Astrocyte (in vitro differentiated cells and primary cell): ENCODE results near the gene NR2C2. TPM values are rescaled to one million over a fixed set of nuclear protein-coding genes. Genes with fewer than 3 reads are reported as not detected.

Experiments
- DNase-seq: peaks from one replicate; pipeline ENCODE4 v3.0.0-alpha.2; 2010; ENCODE audit warnings: low read depth
- FAIRE-seq: peaks from 2 replicates; lab custom pipeline; 2011; peaks lifted over from hg19 to GRCh38; lab: Jason Lieb, UNC
- H2AFZ ChIP-seq: 2 replicates; pipeline ENCODE4 v1.6.0; 2012; ENCODE audit warnings: low read depth, low read length, inconsistent platforms
- H3K27ac ChIP-seq: 2 replicates; pipeline ENCODE4 v1.5.1; 2011; ENCODE audit warnings: low read depth, low read length, inconsistent platforms
- H3K27me3 ChIP-seq: 2 replicates; pipeline ENCODE4 v1.6.0; 2011; ENCODE audit warnings: low read length, inconsistent platforms; ENCODE audit not compliant: insufficient read depth
- H3K36me3 ChIP-seq: 2 replicates; pipeline ENCODE4 v1.5.1; 2011; ENCODE audit warnings: low read length, inconsistent platforms; ENCODE audit not compliant: insufficient read depth
- H3K4me1 ChIP-seq: 2 replicates; pipeline ENCODE4 v1.5.1; 2011; ENCODE audit warnings: low read length, inconsistent platforms; ENCODE audit not compliant: insufficient read depth
- H3K4me2 ChIP-seq: 2 replicates; pipeline ENCODE4 v1.6.0; 2012; ENCODE audit warnings: low read length, inconsistent platforms
- H3K4me3 ChIP-seq: 2 replicates; pipeline ENCODE4 v1.5.1; 2011; ENCODE audit warnings: low read depth, mild to moderate bottlenecking, low read length, inconsistent platforms; ENCODE audit not compliant: insufficient read depth
- H3K79me2 ChIP-seq: 2 replicates; pipeline ENCODE4 v1.6.0; 2012; ENCODE audit warnings: mild to moderate bottlenecking, low read length, inconsistent platforms; ENCODE audit not compliant: insufficient read depth
- H3K9ac ChIP-seq: 2 replicates; pipeline ENCODE4 v1.6.0; 2012; ENCODE audit warnings: mild to moderate bottlenecking, low read length, inconsistent platforms
- H3K9me3 ChIP-seq: 2 replicates; pipeline ENCODE4 v1.5.1; 2012; ENCODE audit warnings: low read depth, mild to moderate bottlenecking, low read length, inconsistent platforms; ENCODE audit not compliant: insufficient read depth
- H4K20me1 ChIP-seq: 2 replicates; pipeline ENCODE4 v1.6.0; 2012; ENCODE audit warnings: low read length, inconsistent platforms; ENCODE audit not compliant: insufficient read depth
- H3K27ac Mint-ChIP-seq: one replicate; pipeline ENCODE4 v1.8.0; 2021; ENCODE audit warnings: mild to moderate bottlenecking, mixed read lengths; ENCODE audit not compliant: unreplicated experiment
- H3K27me3 Mint-ChIP-seq: one replicate; pipeline ENCODE4 v1.8.0; 2021; ENCODE audit warnings: low read depth, mixed read lengths; ENCODE audit not compliant: unreplicated experiment
- H3K36me3 Mint-ChIP-seq: one replicate; pipeline ENCODE4 v1.8.0; 2021; ENCODE audit warnings: low read depth, mixed read lengths; ENCODE audit not compliant: unreplicated experiment
- H3K4me1 Mint-ChIP-seq: one replicate; pipeline ENCODE4 v1.8.0; 2021; ENCODE audit warnings: low read depth, mixed read lengths; ENCODE audit not compliant: unreplicated experiment
- H3K4me3 Mint-ChIP-seq: one replicate; pipeline ENCODE4 v1.8.0; 2021; ENCODE audit warnings: mild to moderate bottlenecking, moderate library complexity, mixed read lengths; ENCODE audit not compliant: unreplicated experiment
- H3K9me3 Mint-ChIP-seq: one replicate; pipeline ENCODE4 v1.8.0; 2021; ENCODE audit warnings: mild to moderate bottlenecking, mixed read lengths; ENCODE audit not compliant: unreplicated experiment
- CTCF ChIP-seq: IDR thresholded peaks from 2 replicates; pipeline ENCODE4 v1.5.1; 2011; ENCODE audit warnings: low read depth, mild to moderate bottlenecking, inconsistent platforms, low read length, moderate library complexity; ENCODE audit not compliant: insufficient read depth
- EZH2 ChIP-seq: IDR thresholded peaks from 2 replicates; pipeline ENCODE4 v1.6.1; 2012; ENCODE audit warnings: mild to moderate bottlenecking, low read length, inconsistent platforms; ENCODE audit not compliant: insufficient read depth
- total RNA-seq: library from RNA; stranded (reverse); gene quantifications from 2 replicates; pipeline ENCODE4 v1.2.1, GENCODE V29; 2021

Gene NR2C2
- total RNA-seq, 1 donor from 2014 or later, result 36.3 TPM

- Histone ChIP-seq H3K9ac (no peak overlapping the region), H3K4me1 (peaks cover 13% of the 10 kb centered on the region), H3K27ac (no peak overlapping the region), H4K20me1 (peaks cover 3% of the 10 kb centered on the region), H3K4me2 (no peak overlapping the region), H3K27me3 (no peaks in the 10 kb centered on the region), H3K4me3 (no peak overlapping the region), H2AFZ (no peak overlapping the region), H3K79me2 (no peaks in the 10 kb centered on the region), H3K36me3 (no peaks in the 10 kb centered on the region), H3K9me3 (no peaks in the 10 kb centered on the region)
- FAIRE-seq (no peak), DNase-seq (peak; percentile 36)
- peaks cover 12% of the 10 kb centered on the region for H3K4me1 Mint-ChIP-seq
- TF ChIP-seq CTCF (peak; percentile 77), EZH2 (no peak)
- no peaks in the 10 kb centered on the region for H3K36me3 Mint-ChIP-seq
- no peaks in the 10 kb centered on the region for H3K9me3 Mint-ChIP-seq
- peaks cover 4% of the 10 kb centered on the region for H3K27me3 Mint-ChIP-seq
- H3K27ac Mint-ChIP-seq, result no peak overlapping the region
- no peak overlapping the region for H3K4me3 Mint-ChIP-seq
Measured at GRCh38 chr3:14925729-14926591, 21.4 kb upstream of the NR2C2 start.

GRCh38 chr3:14926592-14926991 lies 20.8 kb upstream of the NR2C2 start:
- Histone ChIP-seq H4K20me1 (peaks cover under 1% of the 10 kb centered on the region), H2AFZ (no peak overlapping the region), H3K79me2 (no peaks in the 10 kb centered on the region), H3K4me3 (no peak overlapping the region), H3K4me1 (peaks cover 6% of the 10 kb centered on the region), H3K27ac (no peak overlapping the region), H3K36me3 (no peaks in the 10 kb centered on the region), H3K9ac (no peak overlapping the region), H3K4me2 (no peak overlapping the region), H3K27me3 (no peaks in the 10 kb centered on the region), H3K9me3 (no peaks in the 10 kb centered on the region)
- Mint-ChIP-seq H3K4me1 (peaks cover 13% of the 10 kb centered on the region), H3K9me3 (no peaks in the 10 kb centered on the region), H3K27me3 (peaks cover 4% of the 10 kb centered on the region), H3K27ac (no peak overlapping the region), H3K4me3 (no peak overlapping the region), H3K36me3 (no peaks in the 10 kb centered on the region)
- FAIRE-seq, result no peak
- TF ChIP-seq EZH2 (no peak), CTCF (no peak)
- no peak for DNase-seq

- Histone ChIP-seq H3K36me3 (no peaks in the 10 kb centered on the region), H3K4me2 (no peak overlapping the region), H3K27me3 (no peaks in the 10 kb centered on the region), H3K79me2 (no peaks in the 10 kb centered on the region), H4K20me1 (no peaks in the 10 kb centered on the region), H3K4me1 (no peaks in the 10 kb centered on the region), H2AFZ (no peak overlapping the region), H3K27ac (no peak overlapping the region), H3K9me3 (no peaks in the 10 kb centered on the region), H3K9ac (no peak overlapping the region), H3K4me3 (no peak overlapping the region)
- no peak for TF ChIP-seq EZH2
- no peak for TF ChIP-seq CTCF
- peaks cover 4% of the 10 kb centered on the region for H3K27me3 Mint-ChIP-seq
- H3K4me1 Mint-ChIP-seq, result peaks cover 9% of the 10 kb centered on the region
- no peak for FAIRE-seq
- H3K9me3 Mint-ChIP-seq, result no peaks in the 10 kb centered on the region
- H3K27ac Mint-ChIP-seq, result no peak overlapping the region
- no peak overlapping the region for H3K4me3 Mint-ChIP-seq
- no peak for DNase-seq
- H3K36me3 Mint-ChIP-seq, result no peaks in the 10 kb centered on the region
Measured at GRCh38 chr3:14927308-14927707, 20.1 kb upstream of the NR2C2 start.
